GM12878 (cell line): ENCODE results near the gene TNRC18.

Experiments
- ATF2 ChIP-seq: IDR thresholded peaks from 2 replicates; pipeline ENCODE4 v1.6.1; 2012; ENCODE audit warnings: low read length, inconsistent platforms
- ATF3 ChIP-seq: IDR thresholded peaks from 2 replicates; pipeline ENCODE4 v1.6.1; 2011; ENCODE audit warnings: low read depth, mild to moderate bottlenecking, low read length, moderate library complexity, borderline replicate concordance; ENCODE audit errors: extremely low read depth
- BHLHE40 ChIP-seq, 2 experiments: fragments of 450-650 bp in 1 of 2; IDR thresholded peaks; 2 replicates each; pipeline ENCODE4 v1.6.1; 2011 to 2017; ENCODE audit warnings: low read depth in 2 of 2, borderline replicate concordance in 1 of 2, improper control_type of control experiment in 1 of 2, low read length in 1 of 2, mild to moderate bottlenecking in 1 of 2
- CTCF ChIP-seq, 3 experiments: IDR thresholded peaks in 2 of 3; conservative IDR thresholded peaks in 1 of 3; 2 replicates each; pipeline ENCODE4 v1.5.1; 2011; ENCODE audit warnings: low read depth in 3 of 3, low read length in 3 of 3, mild to moderate bottlenecking in 3 of 3, control low read depth in 2 of 3, moderate library complexity in 2 of 3, inconsistent platforms in 1 of 3, mixed read lengths in 1 of 3; ENCODE audit not compliant: control insufficient read depth in 2 of 3, insufficient read depth in 1 of 3; ENCODE audit errors: extremely low read depth in 1 of 3
- ELK1 ChIP-seq: IDR thresholded peaks from 2 replicates; pipeline ENCODE4 v1.6.1; 2012; ENCODE audit warnings: low read depth, low read length, improper control_type of control experiment
- EP300 ChIP-seq, 2 experiments: fragments of 150-350 bp in 1 of 2; IDR thresholded peaks; 2 replicates each; pipeline ENCODE4 v1.6.1; 2011 to 2012; ENCODE audit warnings: low read depth in 2 of 2, low read length in 2 of 2, borderline replicate concordance in 1 of 2, improper control_type of control experiment in 1 of 2, inconsistent platforms in 1 of 2; ENCODE audit not compliant: control insufficient read depth in 1 of 2
- ESRRA ChIP-seq: IDR thresholded peaks from 2 replicates; pipeline ENCODE4 v1.6.1; 2012; ENCODE audit warnings: mild to moderate bottlenecking, low read length, improper control_type of control experiment
- EZH2 ChIP-seq: IDR thresholded peaks from 2 replicates; pipeline ENCODE4 v1.6.1; 2012; ENCODE audit warnings: low read depth, mild to moderate bottlenecking, control low read depth, inconsistent platforms, low read length, borderline replicate concordance; ENCODE audit not compliant: control insufficient read depth
- NFXL1 ChIP-seq: fragments of 450-650 bp; IDR thresholded peaks from 2 replicates; pipeline ENCODE4 v1.6.1; 2017; ENCODE audit warnings: antibody characterized with exemption, mild to moderate bottlenecking, borderline replicate concordance
- POLR2AphosphoS5 ChIP-seq: IDR thresholded peaks from 2 replicates; pipeline ENCODE4 v1.6.1; 2011; ENCODE audit warnings: mild to moderate bottlenecking, low read length, inconsistent platforms
- SMC3 ChIP-seq: IDR thresholded peaks from 2 replicates; pipeline ENCODE4 v1.6.1; 2011; ENCODE audit warnings: low read length, improper control_type of control experiment, borderline replicate concordance
- USF2 ChIP-seq: IDR thresholded peaks from 2 replicates; pipeline ENCODE4 v1.6.1; 2011; ENCODE audit warnings: low read depth, low read length, improper control_type of control experiment, borderline replicate concordance
- ZNF687 ChIP-seq: fragments of 450-650 bp; IDR thresholded peaks from 2 replicates; pipeline ENCODE4 v1.6.1; 2017; ENCODE audit warnings: mild to moderate bottlenecking, moderate library complexity

- TF ChIP-seq ELK1 (no peak), ATF2 (no peak), BHLHE40 (IDR thresholded peaks at IDR 0.05; ENCODE audit: borderline replicate concordance in 1 of 2, low read depth in 2 of 2, low read length in 1 of 2) (no peak), ATF3 (no peak), CTCF (IDR thresholded peaks at IDR 0.05 in 2 of 3, conservative IDR thresholded peaks at IDR 0.05 in 1 of 3; ENCODE audit: control insufficient read depth in 2 of 3, extremely low read depth in 1 of 3, insufficient read depth in 1 of 3, low read depth in 3 of 3, low read length in 3 of 3) (no peak), ESRRA (no peak), SMC3 (no peak), NFXL1 (no peak), ZNF687 (no peak), POLR2AphosphoS5 (no peak), USF2 (no peak), EP300 (IDR thresholded peaks at IDR 0.05; ENCODE audit: borderline replicate concordance in 1 of 2, control insufficient read depth in 1 of 2, low read depth in 2 of 2, low read length in 2 of 2) (no peak), EZH2 (no peak)
Observed at GRCh38 chr7:5302577-5302976, 121.1 kb downstream of the TNRC18 start.
